ENCODE results near the gene MAP3K2. TPM values are rescaled to one million over a fixed set of nuclear protein-coding genes. Genes with fewer than 3 reads are reported as not detected.

MAP3K2 gene
- total RNA-seq, 1 experiment from 2014 or later = 54.8 TPM

GRCh38 chr2:127397568-127398238 is 9.9 kb upstream of the MAP3K2 start:
- BruUV-seq (replicated peaks) = no TSS peak
- ChIA-PET CTCF (interaction anchor here (0.7 kb wide), 1 partner anchor 74 kb away, joined by 9 read pairs; no protein-coding TSS in a partner anchor), POLR2A (ENCODE audit: low non-redundant PET) (interaction anchor here (0.6 kb wide), 1 partner anchor 53 kb away, joined by 4 read pairs; no protein-coding TSS in a partner anchor)
- TF ChIP-seq EZH2 (IDR thresholded peaks at IDR 0.05; ENCODE audit: borderline replicate concordance, low read depth, low read length, poor library complexity, severe bottlenecking) = no peak
- TF ChIP-seq, protein P1, sequence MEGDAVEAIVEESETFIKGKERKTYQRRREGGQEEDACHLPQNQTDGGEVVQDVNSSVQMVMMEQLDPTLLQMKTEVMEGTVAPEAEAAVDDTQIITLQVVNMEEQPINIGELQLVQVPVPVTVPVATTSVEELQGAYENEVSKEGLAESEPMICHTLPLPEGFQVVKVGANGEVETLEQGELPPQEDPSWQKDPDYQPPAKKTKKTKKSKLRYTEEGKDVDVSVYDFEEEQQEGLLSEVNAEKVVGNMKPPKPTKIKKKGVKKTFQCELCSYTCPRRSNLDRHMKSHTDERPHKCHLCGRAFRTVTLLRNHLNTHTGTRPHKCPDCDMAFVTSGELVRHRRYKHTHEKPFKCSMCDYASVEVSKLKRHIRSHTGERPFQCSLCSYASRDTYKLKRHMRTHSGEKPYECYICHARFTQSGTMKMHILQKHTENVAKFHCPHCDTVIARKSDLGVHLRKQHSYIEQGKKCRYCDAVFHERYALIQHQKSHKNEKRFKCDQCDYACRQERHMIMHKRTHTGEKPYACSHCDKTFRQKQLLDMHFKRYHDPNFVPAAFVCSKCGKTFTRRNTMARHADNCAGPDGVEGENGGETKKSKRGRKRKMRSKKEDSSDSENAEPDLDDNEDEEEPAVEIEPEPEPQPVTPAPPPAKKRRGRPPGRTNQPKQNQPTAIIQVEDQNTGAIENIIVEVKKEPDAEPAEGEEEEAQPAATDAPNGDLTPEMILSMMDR (conservative IDR thresholded peaks at IDR 0.05; ENCODE audit: low read depth, low read length) = no peak
- Histone ChIP-seq H3K27me3 (replicated peaks; ENCODE audit: insufficient read depth, low read depth, low read length, poor library complexity) (no peaks in the 10 kb centered on the region), H3K4me1 (ENCODE audit: insufficient read depth, low read length, poor library complexity, severe bottlenecking) (peaks cover 4% of the 10 kb centered on the region), H3K36me3 (ENCODE audit: insufficient read depth, low read length, poor library complexity, severe bottlenecking) (no peaks in the 10 kb centered on the region), H3K4me3 (ENCODE audit: low read depth, low read length, poor library complexity, severe bottlenecking) (no peak overlapping the region), H3K27ac (ENCODE audit: low read depth, low read length, poor library complexity, severe bottlenecking) (no peak overlapping the region), H3K9me3 (ENCODE audit: low read depth, low read length, poor library complexity, severe bottlenecking) (no peaks in the 10 kb centered on the region)
- no peak for DNase-seq (ENCODE audit: low spot score)
- intact Hi-C loops (cut with micrococcal nuclease; ENCODE audit: unreplicated experiment) = no loop called here

GRCh38 chr2:127394492-127394891 is 6.7 kb upstream of the MAP3K2 start:
- Histone ChIP-seq H3K9me3 (ENCODE audit: low read depth, low read length, poor library complexity, severe bottlenecking) (no peaks in the 10 kb centered on the region), H3K4me3 (ENCODE audit: low read depth, low read length, poor library complexity, severe bottlenecking) (no peak overlapping the region), H3K4me1 (ENCODE audit: insufficient read depth, low read length, poor library complexity, severe bottlenecking) (peaks cover 4% of the 10 kb centered on the region), H3K27ac (ENCODE audit: low read depth, low read length, poor library complexity, severe bottlenecking) (no peak overlapping the region), H3K36me3 (ENCODE audit: insufficient read depth, low read length, poor library complexity, severe bottlenecking) (no peaks in the 10 kb centered on the region), H3K27me3 (replicated peaks; ENCODE audit: insufficient read depth, low read depth, low read length, poor library complexity) (no peaks in the 10 kb centered on the region)
- ChIA-PET CTCF (no interaction called here), POLR2A (ENCODE audit: low non-redundant PET) (no interaction called here)
- no peak for DNase-seq (ENCODE audit: low spot score)
- TF ChIP-seq, protein P1 (conservative IDR thresholded peaks at IDR 0.05; ENCODE audit: low read depth, low read length) = no peak
- no peak for TF ChIP-seq EZH2 (IDR thresholded peaks at IDR 0.05; ENCODE audit: borderline replicate concordance, low read depth, low read length, poor library complexity, severe bottlenecking)
- intact Hi-C loops (cut with micrococcal nuclease; ENCODE audit: unreplicated experiment) = no loop called here
- no TSS peak for BruUV-seq (replicated peaks)

- no peak for DNase-seq (ENCODE audit: low spot score)
- H3K27me3 ChIP-seq (replicated peaks; ENCODE audit: insufficient read depth, low read depth, low read length, poor library complexity) = no peaks in the 10 kb centered on the region
- intact Hi-C loops (cut with micrococcal nuclease; ENCODE audit: unreplicated experiment) = no loop called here
- CTCF ChIA-PET = no interaction called here
- H3K9me3 ChIP-seq (ENCODE audit: low read depth, low read length, poor library complexity, severe bottlenecking) = no peaks in the 10 kb centered on the region
- no TSS peak for BruUV-seq (replicated peaks)
- no peaks in the 10 kb centered on the region for H3K36me3 ChIP-seq (ENCODE audit: insufficient read depth, low read length, poor library complexity, severe bottlenecking)
- H3K4me3 ChIP-seq (ENCODE audit: low read depth, low read length, poor library complexity, severe bottlenecking) = no peak overlapping the region
- TF ChIP-seq, protein P1 (conservative IDR thresholded peaks at IDR 0.05; ENCODE audit: low read depth, low read length) = no peak
- TF ChIP-seq EZH2 (IDR thresholded peaks at IDR 0.05; ENCODE audit: borderline replicate concordance, low read depth, low read length, poor library complexity, severe bottlenecking) = no peak
- POLR2A ChIA-PET (ENCODE audit: low non-redundant PET) = no interaction called here
- H3K4me1 ChIP-seq (ENCODE audit: insufficient read depth, low read length, poor library complexity, severe bottlenecking) = peaks cover 7% of the 10 kb centered on the region
- H3K27ac ChIP-seq (ENCODE audit: low read depth, low read length, poor library complexity, severe bottlenecking) = no peak overlapping the region
These were observed 5.2 kb upstream of the MAP3K2 start for GRCh38 chr2:127392828-127393578.

Measured in A673 (cell line).